Measurements from ENCODE around the gene PKIG. TPM values are rescaled to one million over a fixed set of nuclear protein-coding genes. Genes with fewer than 3 reads are reported as not detected.

Gene PKIG
- total and polyA plus RNA-seq, 2 of the 8 experiments (the other 6 are each of a cell fraction or from before 2014, with no cell fraction given) = 26.7 to 34.3 TPM

- 93% methylated on average over 3 of the region's 3 CpGs; no CpG with 5 or more reads in 1 of the 2 experiments for WGBS, 2 experiments (ENCODE audit: extremely low coverage in 1 of 2, insufficient coverage in 1 of 2, insufficient read length in 1 of 2, insufficient replicate concordance in 2 of 2, low coverage in 1 of 2, low lambda C conversion rate in 2 of 2, missing lambda C conversion rate in 1 of 2)
- Histone ChIP-seq H3K79me1 (ENCODE audit: low read depth, low read length) (no peaks in the 10 kb centered on the region; the same call in 1 of the 2 replicates), H3K18ac (ENCODE audit: extremely low read depth, low read length) (no peak overlapping the region), H3K9ac (replicated peaks in 1 of 4; ENCODE audit: extremely low read depth in 1 of 4, low read depth in 3 of 4, low read length in 3 of 4) (no peak overlapping the region), H4K91ac (replicated peaks; ENCODE audit: insufficient read length, low read length) (no peak overlapping the region), H2BK120ac (replicated peaks; ENCODE audit: low read depth, low read length) (no peak overlapping the region), H3K27ac (ENCODE audit: low read depth, low read length) (no peak overlapping the region), H2AFZ (ENCODE audit: low read length) (no peak overlapping the region), H3K79me2 (ENCODE audit: control insufficient read depth in 1 of 2, insufficient read depth in 2 of 2, low read length in 2 of 2) (no peaks in the 10 kb centered on the region), H3K23ac (ENCODE audit: insufficient read length) (no peak overlapping the region), H3K4me2 (ENCODE audit: insufficient read depth in 1 of 2, low read depth in 2 of 2, low read length in 2 of 2) (no peak overlapping the region), H2BK12ac (ENCODE audit: low read depth, low read length) (no peak overlapping the region), H3K4me3 (ENCODE audit: extremely low read depth in 1 of 4, insufficient read depth in 2 of 4, low read depth in 3 of 4, low read length in 4 of 4) (no peak overlapping the region), H3K4me1 (replicated peaks in 1 of 4; ENCODE audit: control insufficient read depth in 3 of 4, insufficient read depth in 4 of 4, low read length in 3 of 4) (peaks cover 0 to 3% (median 0%) of the 10 kb centered on the region in 4 experiments; a peak in 3 of 7 replicates), H2BK5ac (ENCODE audit: low read depth, low read length) (no peak overlapping the region), H4K5ac (ENCODE audit: insufficient read length, low read depth, low read length) (no peak overlapping the region), H3K56ac (replicated peaks; ENCODE audit: insufficient read length, low read depth, low read length) (no peak overlapping the region), H4K8ac (ENCODE audit: extremely low read depth, insufficient read depth, low read length) (no peak overlapping the region), H2BK20ac (ENCODE audit: low read length) (no peak overlapping the region), H3K14ac (ENCODE audit: insufficient read length) (no peak overlapping the region), H3K9me3 (ENCODE audit: insufficient read depth in 2 of 2, low read depth in 1 of 2, low read length in 1 of 2) (no peaks in the 10 kb centered on the region), H4K20me1 (replicated peaks in 1 of 2; ENCODE audit: control insufficient read depth in 1 of 2, insufficient read depth in 2 of 2, low read length in 2 of 2) (no peaks in the 10 kb centered on the region), H3K36me3 (ENCODE audit: control insufficient read depth in 2 of 4, insufficient read depth in 4 of 4, low read length in 3 of 4) (no peaks in the 10 kb centered on the region), H2BK15ac (ENCODE audit: low read length) (no peak overlapping the region), H3K23me2 (ENCODE audit: low read depth, low read length) (no peaks in the 10 kb centered on the region), H3K27me3 (replicated peaks in 1 of 4; ENCODE audit: control insufficient read depth in 3 of 4, extremely low read depth in 1 of 4, insufficient read depth in 3 of 4, low read length in 3 of 4) (no peaks in the 10 kb centered on the region), H2AK5ac (ENCODE audit: low read depth, low read length) (no peak overlapping the region), H3K4ac (replicated peaks; ENCODE audit: insufficient read length, low read depth, low read length) (no peak overlapping the region)
- FAIRE-seq = no peak
- DNase-seq (ENCODE audit: low read depth in 1 of 2, low spot score in 2 of 2) = no peak
- ChIA-PET POLR2A (ENCODE audit: partially characterized antibody) (interaction anchor here (1.1 kb wide), 1 partner anchor 9 kb away, joined by 3 read pairs; no protein-coding TSS in a partner anchor), CTCF (ENCODE audit: partially characterized antibody) (interaction anchor here (0.8 to 3.8 kb wide), 6 partner anchors 10 to 233 kb away, joined by 3 to 18 read pairs (median 4); no protein-coding TSS in a partner anchor)
- no peak for TF ChIP-seq EGR1 (IDR thresholded peaks at IDR 0.05; ENCODE audit: borderline replicate concordance, low read depth, low read length)
- TF ChIP-seq CHD1 (IDR thresholded peaks at IDR 0.05; ENCODE audit: low read depth, low read length) = no peak
- TF ChIP-seq BACH1 (IDR thresholded peaks at IDR 0.05; ENCODE audit: low read length) = no peak
- TF ChIP-seq RFX5 (IDR thresholded peaks at IDR 0.05; ENCODE audit: borderline replicate concordance, low read depth, low read length) = no peak
- TF ChIP-seq FOSL1 (IDR thresholded peaks at IDR 0.05; ENCODE audit: insufficient read depth, low read depth, low read length) = no peak
- no peak for TF ChIP-seq TCF12 (IDR thresholded peaks at IDR 0.05; ENCODE audit: low read depth, low read length)
- TF ChIP-seq SIN3A (conservative IDR thresholded peaks at IDR 0.05 in 1 of 2, IDR thresholded peaks at IDR 0.05 in 1 of 2; ENCODE audit: low read depth in 1 of 2, low read length in 2 of 2) = no peak
- no peak for TF ChIP-seq CEBPB (IDR thresholded peaks at IDR 0.05; ENCODE audit: low read depth, low read length)
- TF ChIP-seq CBX8 (IDR thresholded peaks at IDR 0.05; ENCODE audit: borderline replicate concordance, low read depth, low read length) = no peak
- TF ChIP-seq HDAC2 (IDR thresholded peaks at IDR 0.05; ENCODE audit: borderline replicate concordance in 1 of 2, low read depth in 2 of 2, low read length in 2 of 2) = no peak
These were observed 50.9 kb downstream of the PKIG start for GRCh38 chr20:44633187-44633810.
